Coronary artery (tissue), 2 donors: Measurements from ENCODE around the gene CREB3L4.

Experiments used
- DNase-seq: peaks from one replicate; pipeline ENCODE4 v3.0.0-alpha.2; 2017; ENCODE audit warnings: low spot score
- H3K27ac ChIP-seq, 2 donors: fragments of 200-600 bp; sonication (generic); one replicate each; pipeline ENCODE4 v1.5.1; 2016 to 2019
- H3K4me3 ChIP-seq: fragments of 200-600 bp; sonication (generic); 2 replicates; pipeline ENCODE4 v1.5.1; 2016; ENCODE audit warnings: mild to moderate bottlenecking, moderate library complexity
- CTCF ChIP-seq: fragments of 200-600 bp; sonication (generic); IDR thresholded peaks from one replicate; pipeline ENCODE4 v1.5.1; 2019; ENCODE audit warnings: antibody characterized with exemption

Gene CREB3L4

GRCh38 chr1:153968000-153968363 lies 280 bp downstream of the CREB3L4 start:
- no peak for TF ChIP-seq CTCF
- peak overlapping the region in 1 of 2 donors; percentile 88 for H3K27ac ChIP-seq
- no peak for DNase-seq
- H3K4me3 ChIP-seq = peak overlapping the region; percentile 76

GRCh38 chr1:153968408-153968807 lies 706 bp downstream of the CREB3L4 start:
- Histone ChIP-seq H3K27ac (peak overlapping the region in 1 of 2 donors; percentile 88), H3K4me3 (peak overlapping the region; percentile 76)
- no peak for DNase-seq
- TF ChIP-seq CTCF = no peak

GRCh38 chr1:153968972-153969371 lies 1.3 kb downstream of the CREB3L4 start:
- peak overlapping the region; percentile 76 for H3K4me3 ChIP-seq
- TF ChIP-seq CTCF = no peak
- no peak overlapping the region for H3K27ac ChIP-seq
- no peak for DNase-seq

GRCh38 chr1:153970346-153970745 lies 2.6 kb downstream of the CREB3L4 start:
- no peak for DNase-seq
- TF ChIP-seq CTCF = no peak
- Histone ChIP-seq H3K4me3 (no peak overlapping the region), H3K27ac (no peak overlapping the region)

- no peak overlapping the region for H3K27ac ChIP-seq
Measured at GRCh38 chr1:153973071-153973470, 5.4 kb downstream of the CREB3L4 start.

GRCh38 chr1:153973525-153973924 lies 5.8 kb downstream of the CREB3L4 start:
- no peak overlapping the region for H3K27ac ChIP-seq
- TF ChIP-seq CTCF = no peak
- no peak for DNase-seq
- H3K4me3 ChIP-seq = no peak overlapping the region

More at GRCh38 chr1:153973071-153973470, 5.4 kb downstream of the CREB3L4 start:
- H3K4me3 ChIP-seq = no peak overlapping the region
- DNase-seq = no peak
- TF ChIP-seq CTCF = no peak

- peak overlapping the region; percentile 91 for H3K4me3 ChIP-seq
- peak overlapping the region; percentile 95 to 97 for H3K27ac ChIP-seq
- no peak for TF ChIP-seq CTCF
- no peak for DNase-seq
Measured at GRCh38 chr1:153976819-153977249, 9.1 kb downstream of the CREB3L4 start.
